Measurements from ENCODE around the gene CAMK1G. TPM values are rescaled to one million over a fixed set of nuclear protein-coding genes. Genes with fewer than 3 reads are reported as not detected.

CAMK1G gene
- total and polyA plus RNA-seq, 2 experiments from 2014 or later, result 0.11 TPM; not detected in 1

GRCh38 chr1:209614906-209615305 lies 31.4 kb downstream of the CAMK1G start:
- Histone ChIP-seq H3K79me2 (ENCODE audit: insufficient read depth) (no peaks in the 10 kb centered on the region), H2AFZ (no peak overlapping the region), H3K4me1 (ENCODE audit: insufficient read depth) (no peaks in the 10 kb centered on the region), H3K4me2 (ENCODE audit: unreplicated experiment) (no peak overlapping the region), H4K20me1 (ENCODE audit: insufficient read depth) (no peaks in the 10 kb centered on the region), H3K9me3 (ENCODE audit: low read depth) (no peaks in the 10 kb centered on the region), H3K9ac (no peak overlapping the region), H3F3A (ENCODE audit: insufficient read depth) (no peaks in the 10 kb centered on the region), H3K9me2 (ENCODE audit: insufficient read depth) (no peaks in the 10 kb centered on the region), H3K36me3 (ENCODE audit: low read depth) (no peaks in the 10 kb centered on the region), H3K27me3 (replicated peaks; ENCODE audit: insufficient read depth) (no peaks in the 10 kb centered on the region), H3K4me3 (no peak overlapping the region), H3K27ac (no peak overlapping the region)
- TF ChIP-seq EZH2 (IDR thresholded peaks at IDR 0.05; ENCODE audit: insufficient read depth, poor library complexity, severe bottlenecking) (no peak), EZH2phosphoT487 (IDR thresholded peaks at IDR 0.05; ENCODE audit: insufficient read depth, low read depth) (no peak)
- no peak for DNase-seq
- WGBS, 2 experiments (ENCODE audit: low coverage in 1 of 2, low lambda C conversion rate in 2 of 2, missing lambda C conversion rate in 2 of 2), result 85 to 86% methylated on average over 5 of the region's 5 CpGs
- in situ Hi-C loops (cut with MboI), result no loop called here

DNA sequence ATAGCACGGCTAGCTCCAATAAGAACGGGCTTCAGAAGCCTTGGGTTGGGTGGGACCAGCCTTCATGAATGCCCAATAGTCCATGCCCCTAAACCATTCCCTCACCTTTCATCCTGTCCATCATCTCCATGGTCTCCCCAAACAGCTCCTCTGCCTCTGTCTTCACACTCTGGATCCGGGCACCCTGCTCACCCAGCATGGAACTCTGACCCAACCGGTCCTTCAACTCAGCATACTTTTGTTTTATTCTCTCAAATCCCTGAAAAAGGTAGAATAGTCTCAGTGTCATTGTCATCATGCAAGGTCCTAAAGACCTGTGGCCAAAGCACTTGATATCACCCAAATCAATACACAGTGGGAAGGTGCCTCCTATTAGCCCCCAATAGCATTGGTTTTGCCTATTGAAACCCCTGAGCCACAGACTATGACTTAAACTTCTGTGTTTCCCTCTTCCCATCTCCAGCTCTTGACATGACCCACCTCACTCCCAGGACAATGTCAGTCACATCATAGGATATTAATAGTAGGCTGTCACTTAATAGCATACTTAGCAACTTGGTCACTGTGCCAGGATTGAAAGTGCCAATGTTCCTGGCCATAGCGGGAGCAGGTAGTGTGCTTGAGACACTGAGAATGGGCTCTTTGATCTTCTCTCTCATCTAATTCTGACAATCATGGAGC lies 33.0 kb downstream of the CAMK1G start:
- H2AFZ ChIP-seq, result no peak overlapping the region
- no peak overlapping the region for H3K4me2 ChIP-seq (ENCODE audit: unreplicated experiment)
- H3K9ac ChIP-seq, result no peak overlapping the region

DNA sequence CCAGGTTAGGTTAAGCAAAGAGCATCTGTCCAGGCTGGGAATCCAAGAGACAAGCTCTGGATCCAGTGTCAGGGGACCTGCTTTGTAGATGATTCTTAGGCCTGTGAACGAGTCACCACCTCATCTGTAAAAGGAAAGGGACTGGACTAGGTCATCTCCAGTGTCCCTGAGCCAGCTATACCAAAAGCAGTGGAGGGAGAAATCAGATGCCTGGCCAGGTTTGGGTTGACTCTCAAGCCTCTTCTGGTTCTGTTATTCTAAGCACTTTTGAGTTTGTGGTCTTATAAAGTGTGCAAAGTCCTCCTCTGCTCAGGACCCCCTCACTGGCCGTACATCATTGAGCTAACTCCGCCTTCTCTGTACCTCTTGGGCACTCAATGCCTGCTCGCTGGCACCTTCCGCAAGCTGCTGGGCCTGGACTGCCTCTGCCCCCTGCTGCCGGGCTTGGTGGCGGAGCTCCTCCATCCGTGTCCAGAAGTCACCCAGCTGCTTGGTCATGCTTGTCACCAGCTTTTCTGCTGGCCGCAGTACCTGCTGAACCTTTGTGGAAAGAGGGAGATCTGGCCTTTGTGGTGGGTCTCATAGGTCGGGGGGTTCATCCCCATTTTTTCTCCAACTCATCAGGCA lies 33.6 kb downstream of the CAMK1G start:
- no peaks in the 10 kb centered on the region for H4K20me1 ChIP-seq (ENCODE audit: insufficient read depth)
- H3K36me3 ChIP-seq (ENCODE audit: low read depth), result no peaks in the 10 kb centered on the region
- H3K9me2 ChIP-seq (ENCODE audit: insufficient read depth), result no peaks in the 10 kb centered on the region
- no peaks in the 10 kb centered on the region for H3K9me3 ChIP-seq (ENCODE audit: low read depth)
- no peak overlapping the region for H3K4me2 ChIP-seq (ENCODE audit: unreplicated experiment)
- H3K27ac ChIP-seq, result no peak overlapping the region
- 87 to 88% methylated on average over 10 of the region's 10 CpGs for WGBS, 2 experiments (ENCODE audit: low coverage in 1 of 2, low lambda C conversion rate in 2 of 2, missing lambda C conversion rate in 2 of 2)
- H3K4me1 ChIP-seq (ENCODE audit: insufficient read depth), result no peaks in the 10 kb centered on the region
- DNase-seq, result no peak
- H3K79me2 ChIP-seq (ENCODE audit: insufficient read depth), result no peaks in the 10 kb centered on the region
- no peaks in the 10 kb centered on the region for H3K27me3 ChIP-seq (replicated peaks; ENCODE audit: insufficient read depth)
- TF ChIP-seq EZH2phosphoT487 (IDR thresholded peaks at IDR 0.05; ENCODE audit: insufficient read depth, low read depth) (no peak), EZH2 (IDR thresholded peaks at IDR 0.05; ENCODE audit: insufficient read depth, poor library complexity, severe bottlenecking) (no peak)
- H2AFZ ChIP-seq, result no peak overlapping the region
- H3K9ac ChIP-seq, result no peak overlapping the region
- H3K4me3 ChIP-seq, result no peak overlapping the region
- no peaks in the 10 kb centered on the region for H3F3A ChIP-seq (ENCODE audit: insufficient read depth)
- in situ Hi-C loops (cut with MboI), result no loop called here

More for the DNA sequence above, 33.0 kb downstream of the CAMK1G start:
- H4K20me1 ChIP-seq (ENCODE audit: insufficient read depth), result no peaks in the 10 kb centered on the region
- H3K4me3 ChIP-seq, result no peak overlapping the region
- no peaks in the 10 kb centered on the region for H3K27me3 ChIP-seq (replicated peaks; ENCODE audit: insufficient read depth)
- TF ChIP-seq EZH2phosphoT487 (IDR thresholded peaks at IDR 0.05; ENCODE audit: insufficient read depth, low read depth) (no peak), EZH2 (IDR thresholded peaks at IDR 0.05; ENCODE audit: insufficient read depth, poor library complexity, severe bottlenecking) (no peak)
- H3K79me2 ChIP-seq (ENCODE audit: insufficient read depth), result no peaks in the 10 kb centered on the region
- WGBS, 2 experiments (ENCODE audit: low coverage in 1 of 2, low lambda C conversion rate in 2 of 2, missing lambda C conversion rate in 2 of 2), result 84 to 90% methylated on average over 5 of the region's 5 CpGs
- in situ Hi-C loops (cut with MboI), result no loop called here
- H3K9me3 ChIP-seq (ENCODE audit: low read depth), result no peaks in the 10 kb centered on the region
- H3F3A ChIP-seq (ENCODE audit: insufficient read depth), result no peaks in the 10 kb centered on the region
- no peaks in the 10 kb centered on the region for H3K9me2 ChIP-seq (ENCODE audit: insufficient read depth)
- no peaks in the 10 kb centered on the region for H3K4me1 ChIP-seq (ENCODE audit: insufficient read depth)
- DNase-seq, result no peak
- H3K36me3 ChIP-seq (ENCODE audit: low read depth), result no peaks in the 10 kb centered on the region
- no peak overlapping the region for H3K27ac ChIP-seq

- 84 to 86% methylated on average over 6 of the region's 6 CpGs for WGBS, 2 experiments (ENCODE audit: low coverage in 1 of 2, low lambda C conversion rate in 2 of 2, missing lambda C conversion rate in 2 of 2)
- in situ Hi-C loops (cut with MboI), result no loop called here
- no peaks in the 10 kb centered on the region for H4K20me1 ChIP-seq (ENCODE audit: insufficient read depth)
Observed at GRCh38 chr1:209617755-209618154, 34.2 kb downstream of the CAMK1G start.

More at GRCh38 chr1:209617755-209618154, 34.2 kb downstream of the CAMK1G start:
- H3K9ac ChIP-seq, result no peak overlapping the region
- H2AFZ ChIP-seq, result no peak overlapping the region
- no peaks in the 10 kb centered on the region for H3K9me3 ChIP-seq (ENCODE audit: low read depth)
- H3K4me3 ChIP-seq, result no peak overlapping the region
- DNase-seq, result no peak
- no peaks in the 10 kb centered on the region for H3K27me3 ChIP-seq (replicated peaks; ENCODE audit: insufficient read depth)
- TF ChIP-seq EZH2 (IDR thresholded peaks at IDR 0.05; ENCODE audit: insufficient read depth, poor library complexity, severe bottlenecking) (no peak), EZH2phosphoT487 (IDR thresholded peaks at IDR 0.05; ENCODE audit: insufficient read depth, low read depth) (no peak)
- no peaks in the 10 kb centered on the region for H3K79me2 ChIP-seq (ENCODE audit: insufficient read depth)
- no peaks in the 10 kb centered on the region for H3K4me1 ChIP-seq (ENCODE audit: insufficient read depth)
- no peak overlapping the region for H3K27ac ChIP-seq
- H3K9me2 ChIP-seq (ENCODE audit: insufficient read depth), result no peaks in the 10 kb centered on the region
- no peaks in the 10 kb centered on the region for H3F3A ChIP-seq (ENCODE audit: insufficient read depth)
- H3K4me2 ChIP-seq (ENCODE audit: unreplicated experiment), result no peak overlapping the region
- no peaks in the 10 kb centered on the region for H3K36me3 ChIP-seq (ENCODE audit: low read depth)
